Measurements from ENCODE around the gene VWA3B. TPM values are rescaled to one million over a fixed set of nuclear protein-coding genes. Genes with fewer than 3 reads are reported as not detected.
A peak's percentile ranks its signal among the peaks of the same experiment; 100 is the strongest.

Gene VWA3B
- total RNA-seq, 1 donor = not detected

DNA sequence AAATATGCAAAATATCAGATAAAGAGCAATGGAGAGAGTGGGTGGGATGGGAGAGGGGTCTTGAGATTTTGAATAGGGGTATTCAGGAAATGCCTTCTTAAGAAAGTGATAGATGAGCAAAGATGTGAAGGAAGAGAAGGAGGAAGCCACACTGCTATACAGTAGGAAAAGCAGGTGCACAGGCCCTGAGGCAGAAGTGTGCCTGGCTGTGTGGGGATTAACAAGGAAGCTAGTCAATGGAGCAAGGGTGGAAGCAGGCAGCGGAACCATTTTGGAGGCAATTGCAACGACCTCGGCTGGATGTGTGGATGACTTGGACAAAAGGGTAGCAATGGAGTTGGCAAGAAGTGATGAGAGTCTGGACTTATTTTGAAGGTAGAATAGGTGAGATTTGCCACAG lies 248.3 kb downstream of the VWA3B start:
- DNase-seq (ENCODE audit: insufficient read length, low spot score, missing footprints) = no peak
- peak overlapping the region; percentile 95 for H3K27ac ChIP-seq (ENCODE audit: low read depth, low read length)

DNA sequence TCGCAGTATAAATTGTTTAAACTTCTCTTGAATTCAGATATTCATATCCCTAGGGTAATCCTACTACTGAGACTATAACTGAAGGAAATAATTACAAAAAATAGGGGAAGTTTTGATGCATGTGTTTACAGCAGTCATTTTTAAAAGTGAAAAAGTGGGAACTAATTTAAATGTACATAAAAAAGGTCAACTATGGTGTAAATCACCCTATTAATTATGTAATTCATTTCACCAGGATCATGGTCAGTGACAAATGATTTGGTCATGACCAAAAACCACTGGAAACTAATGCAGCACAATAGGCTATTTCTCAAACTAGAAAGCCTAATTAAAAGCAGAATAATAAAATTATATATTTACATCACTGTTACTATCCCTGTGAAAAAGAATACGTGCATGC lies 254.3 kb downstream of the VWA3B start:
- no peaks in the 10 kb centered on the region for H4K20me1 ChIP-seq (ENCODE audit: insufficient read depth, low read length)
- no peaks in the 10 kb centered on the region for H3K79me2 ChIP-seq (ENCODE audit: insufficient read depth, low read length)
- no peak overlapping the region for H3K27ac ChIP-seq (ENCODE audit: low read depth, low read length)
- DNase-seq (ENCODE audit: insufficient read length, low spot score, missing footprints) = no peak
- no peaks in the 10 kb centered on the region for H3K4me1 ChIP-seq (ENCODE audit: insufficient read depth, low read length)
- no peak overlapping the region for H3K4me2 ChIP-seq (ENCODE audit: insufficient read depth, low read length)
- H3K4me3 ChIP-seq (ENCODE audit: insufficient read depth, low read length) = no peak overlapping the region
- no peaks in the 10 kb centered on the region for H3K36me3 ChIP-seq (ENCODE audit: insufficient read depth, low read length)
- no peaks in the 10 kb centered on the region for H3K9me3 ChIP-seq (ENCODE audit: low read depth, low read length)
- no peak overlapping the region for H2AFZ ChIP-seq (ENCODE audit: low read length)
- peaks cover 29% of the 10 kb centered on the region for H3K27me3 ChIP-seq (ENCODE audit: insufficient read depth, low read length)
- TF ChIP-seq, protein P1, sequence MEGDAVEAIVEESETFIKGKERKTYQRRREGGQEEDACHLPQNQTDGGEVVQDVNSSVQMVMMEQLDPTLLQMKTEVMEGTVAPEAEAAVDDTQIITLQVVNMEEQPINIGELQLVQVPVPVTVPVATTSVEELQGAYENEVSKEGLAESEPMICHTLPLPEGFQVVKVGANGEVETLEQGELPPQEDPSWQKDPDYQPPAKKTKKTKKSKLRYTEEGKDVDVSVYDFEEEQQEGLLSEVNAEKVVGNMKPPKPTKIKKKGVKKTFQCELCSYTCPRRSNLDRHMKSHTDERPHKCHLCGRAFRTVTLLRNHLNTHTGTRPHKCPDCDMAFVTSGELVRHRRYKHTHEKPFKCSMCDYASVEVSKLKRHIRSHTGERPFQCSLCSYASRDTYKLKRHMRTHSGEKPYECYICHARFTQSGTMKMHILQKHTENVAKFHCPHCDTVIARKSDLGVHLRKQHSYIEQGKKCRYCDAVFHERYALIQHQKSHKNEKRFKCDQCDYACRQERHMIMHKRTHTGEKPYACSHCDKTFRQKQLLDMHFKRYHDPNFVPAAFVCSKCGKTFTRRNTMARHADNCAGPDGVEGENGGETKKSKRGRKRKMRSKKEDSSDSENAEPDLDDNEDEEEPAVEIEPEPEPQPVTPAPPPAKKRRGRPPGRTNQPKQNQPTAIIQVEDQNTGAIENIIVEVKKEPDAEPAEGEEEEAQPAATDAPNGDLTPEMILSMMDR (IDR thresholded peaks at IDR 0.05; ENCODE audit: extremely low read depth, low read depth, low read length) = no peak

More for the DNA sequence above, 248.3 kb downstream of the VWA3B start:
- H3K27me3 ChIP-seq (ENCODE audit: insufficient read depth, low read length) = no peaks in the 10 kb centered on the region
- no peaks in the 10 kb centered on the region for H3K9me3 ChIP-seq (ENCODE audit: low read depth, low read length)
- H2AFZ ChIP-seq (ENCODE audit: low read length) = no peak overlapping the region
- H3K4me3 ChIP-seq (ENCODE audit: insufficient read depth, low read length) = no peak overlapping the region
- H3K36me3 ChIP-seq (ENCODE audit: insufficient read depth, low read length) = no peaks in the 10 kb centered on the region
- H3K4me1 ChIP-seq (ENCODE audit: insufficient read depth, low read length) = peaks cover 20% of the 10 kb centered on the region
- H4K20me1 ChIP-seq (ENCODE audit: insufficient read depth, low read length) = no peaks in the 10 kb centered on the region
- no peak overlapping the region for H3K4me2 ChIP-seq (ENCODE audit: insufficient read depth, low read length)
- TF ChIP-seq, protein P1 (IDR thresholded peaks at IDR 0.05; ENCODE audit: extremely low read depth, low read depth, low read length) = no peak
- no peaks in the 10 kb centered on the region for H3K79me2 ChIP-seq (ENCODE audit: insufficient read depth, low read length)

DNA sequence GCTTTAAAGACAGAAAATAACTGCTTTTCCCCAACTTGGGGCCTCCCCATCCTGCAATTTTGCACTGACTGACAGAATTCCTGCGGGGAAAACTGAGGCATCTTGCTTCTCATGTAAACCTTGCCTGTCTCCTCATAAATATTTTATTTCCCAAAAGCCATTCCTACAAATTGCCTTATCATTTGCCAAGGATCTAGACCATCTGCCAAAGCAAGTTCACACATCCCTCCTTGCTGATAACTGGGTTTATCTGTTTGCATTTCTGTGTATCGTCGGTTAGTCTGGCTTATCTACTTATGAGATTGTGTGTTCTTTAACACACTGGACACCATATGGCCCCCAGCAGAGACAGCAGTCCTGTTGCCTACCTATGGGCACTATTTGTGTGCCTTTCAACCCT lies 256.3 kb downstream of the VWA3B start:
- Histone ChIP-seq H3K4me2 (ENCODE audit: insufficient read depth, low read length) (no peak overlapping the region), H3K27ac (ENCODE audit: low read depth, low read length) (no peak overlapping the region), H3K36me3 (ENCODE audit: insufficient read depth, low read length) (no peaks in the 10 kb centered on the region), H4K20me1 (ENCODE audit: insufficient read depth, low read length) (no peaks in the 10 kb centered on the region), H3K79me2 (ENCODE audit: insufficient read depth, low read length) (no peaks in the 10 kb centered on the region), H3K9me3 (ENCODE audit: low read depth, low read length) (no peaks in the 10 kb centered on the region), H3K4me1 (ENCODE audit: insufficient read depth, low read length) (no peaks in the 10 kb centered on the region), H3K27me3 (ENCODE audit: insufficient read depth, low read length) (peaks cover 47% of the 10 kb centered on the region), H3K4me3 (ENCODE audit: insufficient read depth, low read length) (no peak overlapping the region), H2AFZ (ENCODE audit: low read length) (no peak overlapping the region)
- TF ChIP-seq, protein P1 (IDR thresholded peaks at IDR 0.05; ENCODE audit: extremely low read depth, low read depth, low read length) = no peak
- DNase-seq (ENCODE audit: insufficient read length, low spot score, missing footprints) = no peak

DNA sequence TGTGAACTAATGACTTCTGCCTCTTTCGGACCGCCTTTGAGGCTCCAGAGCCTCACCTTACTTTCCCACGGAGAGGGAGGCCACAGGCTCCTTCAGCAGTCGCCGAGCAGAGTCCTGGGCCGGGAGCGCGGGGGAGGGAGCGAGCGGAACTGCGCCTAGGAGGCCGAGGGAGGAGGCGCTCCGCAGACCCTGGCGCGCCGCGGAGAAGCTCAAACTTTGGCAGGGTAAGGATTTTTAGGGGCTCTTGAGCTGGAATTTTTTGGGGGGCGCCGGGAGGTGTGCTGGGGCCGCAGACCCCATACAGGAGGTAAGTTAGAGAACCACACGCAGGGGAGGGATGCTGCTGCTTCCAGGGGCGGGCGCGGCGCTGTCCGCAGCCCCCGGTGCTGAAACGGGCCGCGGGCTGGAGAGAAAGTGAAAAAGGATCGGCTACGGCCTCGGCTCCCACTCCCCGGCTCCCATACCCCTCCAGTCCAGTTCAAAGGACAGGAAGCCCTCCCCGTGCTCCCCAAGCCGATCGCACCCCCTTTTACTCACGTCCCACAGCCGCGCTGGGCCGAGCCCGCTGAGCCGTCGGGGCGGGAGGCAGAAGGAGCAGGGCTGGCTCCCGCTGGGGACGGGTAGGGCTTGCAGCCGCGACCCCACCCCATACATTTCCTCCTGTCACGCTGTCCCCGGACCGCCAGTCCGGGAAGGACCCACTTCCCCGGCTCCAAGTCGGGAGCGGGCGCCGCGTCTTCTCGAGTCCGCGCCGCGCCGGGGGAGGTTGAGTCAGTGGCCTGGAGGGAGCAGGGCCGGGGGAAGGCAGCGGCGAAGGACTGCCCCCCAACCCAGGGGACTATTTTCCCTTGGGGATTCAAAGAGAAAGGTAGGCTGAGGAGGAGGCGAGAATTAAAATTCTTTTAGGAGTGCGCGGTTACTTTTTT lies 259.6 kb downstream of the VWA3B start, which contains the start of gene CNGA3:
TSS of gene CNGA3 (plus strand) at position 146 of the 926 bp plus-strand sequence. CDS start 23,520 bp downstream, outside the sequence.
- H3K36me3 ChIP-seq (ENCODE audit: insufficient read depth, low read length) = no peaks in the 10 kb centered on the region
- TF ChIP-seq, protein P1 (IDR thresholded peaks at IDR 0.05; ENCODE audit: extremely low read depth, low read depth, low read length) = no peak
- H3K27me3 ChIP-seq (ENCODE audit: insufficient read depth, low read length) = peaks cover 70% of the 10 kb centered on the region
- peak; percentile 94 for DNase-seq (ENCODE audit: insufficient read length, low spot score, missing footprints)
- peak within 1 kb of the TSS; percentile 60 for H3K4me2 ChIP-seq (ENCODE audit: insufficient read depth, low read length)
- H4K20me1 ChIP-seq (ENCODE audit: insufficient read depth, low read length) = no peaks in the 10 kb centered on the region
- no peaks in the 10 kb centered on the region for H3K4me1 ChIP-seq (ENCODE audit: insufficient read depth, low read length)
- peak within 1 kb of the TSS; percentile 68 for H3K4me3 ChIP-seq (ENCODE audit: insufficient read depth, low read length)
- H2AFZ ChIP-seq (ENCODE audit: low read length) = peak within 1 kb of the TSS; percentile 74
- H3K27ac ChIP-seq (ENCODE audit: low read depth, low read length) = no peak within 1 kb of the TSS
- H3K79me2 ChIP-seq (ENCODE audit: insufficient read depth, low read length) = no peaks in the 10 kb centered on the region
- no peaks in the 10 kb centered on the region for H3K9me3 ChIP-seq (ENCODE audit: low read depth, low read length)
